K562 (cell line): ENCODE measurements around the gene MPZL1. TPM values are rescaled to one million over a fixed set of nuclear protein-coding genes. Genes with fewer than 3 reads are reported as not detected.
A peak's percentile ranks its signal among the peaks of the same experiment; 100 is the strongest.

Source experiments
- BCLAF1 ChIP-seq, 2 experiments: fragments of 450-650 bp in 1 of 2; IDR thresholded peaks; 2 replicates each; pipeline ENCODE4 v1.6.1; 2011 to 2017; ENCODE audit warnings: low read depth in 2 of 2, antibody characterized with exemption in 1 of 2, borderline replicate concordance in 1 of 2, low read length in 1 of 2, mild to moderate bottlenecking in 1 of 2, mixed read lengths in 1 of 2; ENCODE audit not compliant: control insufficient read depth in 1 of 2
- GTF2E2 ChIP-seq: fragments of 200-800 bp; sonication (Bioruptor generic); IDR thresholded peaks from 2 replicates; pipeline ENCODE4 v1.6.1; 2016; ENCODE audit warnings: missing genetic modification characterization, missing compliant biosample characterization
- NCOA6 ChIP-seq: fragments of 450-650 bp; IDR thresholded peaks from 2 replicates; pipeline ENCODE4 v1.6.1; 2017; ENCODE audit warnings: mild to moderate bottlenecking
- NFRKB ChIP-seq: fragments of 450-650 bp; IDR thresholded peaks from 2 replicates; pipeline ENCODE4 v1.6.1; 2016; ENCODE audit warnings: low read depth
- PRPF4 ChIP-seq: fragments of 200-400 bp; formaldehyde crosslinking; IDR thresholded peaks from one replicate; pipeline ENCODE4 v1.6.1; 2017; ENCODE audit warnings: low read length, low read depth, mild to moderate bottlenecking; ENCODE audit not compliant: insufficient read depth, poor library complexity, severe bottlenecking
- SAP30 ChIP-seq: fragments of 200-600 bp; sonication (generic); IDR thresholded peaks from 2 replicates; pipeline ENCODE4 v1.6.1; 2012; ENCODE audit warnings: borderline replicate concordance, low read depth, mild to moderate bottlenecking, moderate library complexity, low read length, control low read depth, inconsistent platforms; ENCODE audit not compliant: insufficient read depth, poor library complexity, severe bottlenecking
- SETDB1 ChIP-seq: IDR thresholded peaks from one replicate; pipeline ENCODE4 v1.6.1; 2012; ENCODE audit warnings: low read length, control low read depth, inconsistent platforms
- SIRT6 ChIP-seq: IDR thresholded peaks from one replicate; pipeline ENCODE4 v1.6.1; 2012; ENCODE audit warnings: low read depth, mild to moderate bottlenecking, control low read depth, inconsistent platforms, low read length, moderate library complexity
- SIX5 ChIP-seq, 2 experiments: IDR thresholded peaks; 2 replicates each; pipeline ENCODE4 v1.6.1; 2011; ENCODE audit warnings: low read length in 2 of 2, borderline replicate concordance in 1 of 2, low read depth in 1 of 2, mild to moderate bottlenecking in 1 of 2, moderate library complexity in 1 of 2; ENCODE audit not compliant: insufficient read depth in 1 of 2
- SMARCA5 ChIP-seq: fragments of 450-650 bp; IDR thresholded peaks from 2 replicates; pipeline ENCODE4 v1.6.1; 2016
- SPI1 ChIP-seq: IDR thresholded peaks from 2 replicates; pipeline ENCODE4 v1.6.1; 2011; ENCODE audit warnings: low read depth, low read length, control low read depth, borderline replicate concordance
- STAT5B ChIP-seq: fragments of 250-450 bp; sonication (Bioruptor Pico); IDR thresholded peaks from 2 replicates; pipeline ENCODE4 v1.8.0; 2021; ENCODE audit warnings: mild to moderate bottlenecking, inconsistent platforms
- TCF3 ChIP-seq: sonication (generic); formaldehyde crosslinking; IDR thresholded peaks from 2 replicates; pipeline ENCODE4 v1.4.0; 2020; ENCODE audit warnings: mild to moderate bottlenecking, missing genetic modification reagents
- ZBTB7A ChIP-seq: IDR thresholded peaks from 2 replicates; pipeline ENCODE4 v1.6.1; 2011; ENCODE audit warnings: low read depth, mild to moderate bottlenecking, low read length, moderate library complexity, borderline replicate concordance; ENCODE audit not compliant: control insufficient read depth
- ZNF695 ChIP-seq: fragments of 450-650 bp; formaldehyde crosslinking; IDR thresholded peaks from 2 replicates; pipeline ENCODE4 v1.4.0; 2020; ENCODE audit warnings: mild to moderate bottlenecking, moderate library complexity
- polyA plus RNA-seq, 8 experiments: library from polyadenylated mRNA; depleted of rRNA in 4 of 8; stranded (reverse) in 5 of 8; unstranded in 3 of 8; fragments of >200 nt; fragmentation: Nextera tagmentation in 2 of 8; fragmentation: Illumina TruSeq in 1 of 8; extraction: Ambion mirVana in 2 of 8; extraction: Trizol in 1 of 8; gene quantifications; 2 replicates each; pipeline versions ENCODE4 v1.2.1 to v1.2.3, GENCODE V29; 2011 to 2014; ENCODE audit warnings: inconsistent platforms in 1 of 8, missing spikeins in 1 of 8
- total RNA-seq, 7 experiments: library from RNA; depleted of rRNA in 6 of 7; stranded (reverse); fragments of >200 nt in 6 of 7; fragmentation: Illumina TruSeq in 2 of 7; extraction: Trizol in 2 of 7; gene quantifications; 2 replicates each; pipeline versions ENCODE4 v1.2.1 to v1.2.3, GENCODE V29; 2011 to 2021; ENCODE audit warnings: low replicate concordance in 1 of 7

MPZL1 gene
- total and polyA plus RNA-seq, 9 of the 15 experiments (the other 6 are each of a cell fraction or from before 2014, with no cell fraction given) = 14.5 to 153 (median 66.5) TPM

GRCh38 chr1:167761400-167761799 lies 39.6 kb downstream of the MPZL1 start (continued):
- TF ChIP-seq STAT5B (CRISPR knock-in tag) (0 out of 2 replicates have a peak, but pooled peaks have one; percentile 19), BCLAF1 (IDR thresholded peaks at IDR 0.05; ENCODE audit: borderline replicate concordance in 1 of 2, control insufficient read depth in 1 of 2, low read depth in 2 of 2, low read length in 1 of 2) (no peak), SMARCA5 (no peak), NFRKB (no peak), SIRT6 (no peak), GTF2E2 (tag) (no peak), ZBTB7A (no peak), ZNF695 (CRISPR knock-in tag) (no peak), SIX5 (IDR thresholded peaks at IDR 0.05; ENCODE audit: borderline replicate concordance in 1 of 2, insufficient read depth in 1 of 2, low read depth in 1 of 2, low read length in 2 of 2) (no peak), TCF3 (CRISPR knock-in tag) (no peak), NCOA6 (no peak), PRPF4 (no peak), SAP30 (no peak), SETDB1 (no peak), SPI1 (peak; percentile 22; the same call in 1 of the 2 replicates)
